A549 (cell line): ENCODE results near the gene ITGB3. TPM values are rescaled to one million over a fixed set of nuclear protein-coding genes. Genes with fewer than 3 reads are reported as not detected.
A peak's percentile ranks its signal among the peaks of the same experiment; 100 is the strongest.

ENCODE experiments used
- ATAC-seq, 2 experiments: fragments of 200-7000 bp in 1 of 2; fragments of >200 bp in 1 of 2; cut with Nextera tagmentation in 1 of 2; cut with Tn5 transposase in 1 of 2; 3 replicates each; pipeline versions ENCODE4 v1.8.0 to v1.9.1; 2018 to 2020; ENCODE audit warnings: mild to moderate bottlenecking in 1 of 2, moderate library complexity in 1 of 2
- CTCF ChIA-PET: fragments of 300-600 bp; sonication (Branson Sonifier 250); formaldehyde crosslinking; extraction: SDS; loops from one replicate; lab custom pipeline; 2021; ENCODE audit warnings: antibody characterized with exemption, inconsistent platforms; lab: Yijun Ruan, JAX
- POLR2A ChIA-PET: fragments of 350-600 bp; formaldehyde crosslinking; extraction: SDS; loops from one replicate; lab custom pipeline; 2021; ENCODE audit warnings: antibody characterized with exemption, inconsistent platforms; lab: Yijun Ruan, JAX
- DNase-seq, 2 experiments: peaks; one replicate each; pipeline versions ENCODE4 v3.0.0 to v3.0.0-alpha.2; 2011 to 2016; ENCODE audit warnings: low read depth in 1 of 2, low spot score in 1 of 2
- FAIRE-seq: peaks from 2 replicates; lab custom pipeline; 2011; peaks lifted over from hg19 to GRCh38; lab: Jason Lieb, UNC
- H3K27ac ChIP-seq, 2 experiments: fragments of >200 bp; sonication (Bioruptor Twin); formaldehyde crosslinking; 3 replicates each; pipeline ENCODE4 v1.5.1; 2016 to 2017
- H3K4me1 ChIP-seq: fragments of >200 bp; sonication (Bioruptor Twin); formaldehyde crosslinking; 3 replicates; pipeline ENCODE4 v1.6.1; 2016
- H3K4me2 ChIP-seq: fragments of >200 bp; sonication (Bioruptor Twin); formaldehyde crosslinking; 3 replicates; pipeline ENCODE4 v1.6.1; 2016
- H3K4me3 ChIP-seq: fragments of >200 bp; sonication (Bioruptor Twin); formaldehyde crosslinking; 3 replicates; pipeline ENCODE4 v1.5.1; 2016
- H3K9me3 ChIP-seq: fragments of >200 bp; sonication (Bioruptor Twin); formaldehyde crosslinking; 3 replicates; pipeline ENCODE4 v1.6.1; 2016
- BHLHE40 ChIP-seq: IDR thresholded peaks from 2 replicates; pipeline ENCODE4 v1.6.1; 2012; ENCODE audit warnings: low read depth, low read length, inconsistent platforms
- EHF ChIP-seq: fragments of 250-450 bp; sonication (Bioruptor Pico); IDR thresholded peaks from 2 replicates; pipeline ENCODE4 v1.5.0; 2020; ENCODE audit warnings: mild to moderate bottlenecking
- EHMT2 ChIP-seq: fragments of 200-600 bp; sonication (generic); IDR thresholded peaks from 2 replicates; pipeline ENCODE4 v1.6.1; 2016; ENCODE audit warnings: antibody characterized with exemption, low read depth, mild to moderate bottlenecking, moderate library complexity
- EP300 ChIP-seq, 2 experiments: fragments of >200 bp; sonication (Bioruptor Twin); formaldehyde crosslinking; IDR thresholded peaks; 2 replicates in 1 of 2; 3 replicates in 1 of 2; pipeline ENCODE4 v1.6.1; 2016 to 2017
- HDAC2 ChIP-seq: fragments of 200-600 bp; sonication (generic); IDR thresholded peaks from 2 replicates; pipeline ENCODE4 v1.6.1; 2016
- HEYL ChIP-seq: fragments of 250-450 bp; sonication (Bioruptor Pico); IDR thresholded peaks from 2 replicates; pipeline ENCODE4 v1.8.0; 2021; ENCODE audit warnings: mild to moderate bottlenecking, moderate library complexity
- HOXA7 ChIP-seq: fragments of 250-450 bp; sonication (Bioruptor Pico); IDR thresholded peaks from 2 replicates; pipeline ENCODE4 v1.5.0; 2020; ENCODE audit warnings: mild to moderate bottlenecking, moderate library complexity
- HOXB13 ChIP-seq: fragments of 250-450 bp; sonication (Bioruptor Pico); IDR thresholded peaks from 2 replicates; pipeline ENCODE4 v1.5.0; 2020; ENCODE audit warnings: low read depth, mild to moderate bottlenecking, moderate library complexity
- JUN ChIP-seq, 2 experiments: fragments of >200 bp; sonication (Bioruptor Twin); formaldehyde crosslinking; IDR thresholded peaks; 2 replicates in 1 of 2; 3 replicates in 1 of 2; pipeline ENCODE4 v1.6.1; 2016 to 2017
- JUNB ChIP-seq: fragments of >200 bp; sonication (Bioruptor Twin); formaldehyde crosslinking; IDR thresholded peaks from 2 replicates; pipeline ENCODE4 v1.6.1; 2016
- KDM5A ChIP-seq: fragments of 200-600 bp; sonication (generic); IDR thresholded peaks from 2 replicates; pipeline ENCODE4 v1.6.1; 2016; ENCODE audit warnings: antibody characterized with exemption, mild to moderate bottlenecking
- MAFK ChIP-seq: fragments of 450-650 bp; IDR thresholded peaks from 2 replicates; pipeline ENCODE4 v1.6.1; 2014; ENCODE audit not compliant: partially characterized antibody
- MAZ ChIP-seq: fragments of 150-350 bp; IDR thresholded peaks from 2 replicates; pipeline ENCODE4 v1.6.1; 2014; ENCODE audit warnings: antibody characterized with exemption, low read depth, low read length, borderline replicate concordance
- NR3C1 ChIP-seq: fragments of >200 bp; sonication (Bioruptor Twin); formaldehyde crosslinking; IDR thresholded peaks from 3 replicates; pipeline ENCODE4 v1.6.1; 2017
- POLR2A ChIP-seq: IDR thresholded peaks from 2 replicates; pipeline ENCODE4 v1.6.1; 2012; ENCODE audit warnings: mild to moderate bottlenecking, low read length
- POLR2AphosphoS2 ChIP-seq: conservative IDR thresholded peaks from 2 replicates; pipeline ENCODE4 v1.6.1; 2012; ENCODE audit warnings: low read length, improper control_type of control experiment, inconsistent platforms
- RNF2 ChIP-seq: fragments of 200-600 bp; sonication (generic); IDR thresholded peaks from 2 replicates; pipeline ENCODE4 v1.6.1; 2016; ENCODE audit warnings: low read depth, mild to moderate bottlenecking, antibody characterized with exemption, moderate library complexity, borderline replicate concordance
- SMC3 ChIP-seq: fragments of >200 bp; sonication (Bioruptor Twin); formaldehyde crosslinking; IDR thresholded peaks from 3 replicates; pipeline ENCODE4 v1.6.1; 2018; ENCODE audit warnings: inconsistent platforms
- TFCP2L1 ChIP-seq: fragments of 250-450 bp; sonication (Bioruptor Pico); IDR thresholded peaks from 2 replicates; pipeline ENCODE4 v1.5.0; 2021; ENCODE audit warnings: mild to moderate bottlenecking
- TP53 ChIP-seq: fragments of 250-450 bp; sonication (Bioruptor Pico); IDR thresholded peaks from 2 replicates; pipeline ENCODE4 v1.5.0; 2021; ENCODE audit warnings: mild to moderate bottlenecking, moderate library complexity
- ZC3H11A ChIP-seq: fragments of 450-650 bp; IDR thresholded peaks from 2 replicates; pipeline ENCODE4 v1.6.1; 2014; ENCODE audit warnings: antibody characterized with exemption, mild to moderate bottlenecking
- ZFP36 ChIP-seq: fragments of 450-650 bp; IDR thresholded peaks from 2 replicates; pipeline ENCODE4 v1.6.1; 2014; ENCODE audit warnings: borderline replicate concordance; ENCODE audit not compliant: partially characterized antibody
- ZSCAN20 ChIP-seq: fragments of 250-450 bp; sonication (Bioruptor Pico); IDR thresholded peaks from 2 replicates; pipeline ENCODE4 v1.8.0; 2022; ENCODE audit warnings: mild to moderate bottlenecking, moderate library complexity
- WGBS: methylation state at CpG from one replicate; pipeline ENCODE4 v1.1.6; 2017; ENCODE audit errors: missing lambda C conversion rate; 5-methylcytosine and 5-hydroxymethylcytosine counted together
- polyA plus RNA-seq, 4 experiments: library from polyadenylated mRNA; depleted of rRNA in 3 of 4; stranded (reverse); fragments of >200 nt; fragmentation: RNase III in 1 of 4; extraction: RNeasy Plus Mini Kit Qiagen cat#74134 plus additional on column Dnase treatment in 1 of 4; gene quantifications; 2 replicates in 3 of 4; 3 replicates in 1 of 4; pipeline ENCODE4 v1.2.3, GENCODE V29; 2011 to 2017
- TF ChIP-seq, protein P1 (sequence below): fragments of 250-450 bp; sonication (Bioruptor Pico); IDR thresholded peaks from 2 replicates; pipeline ENCODE4 v1.5.0; 2020; ENCODE audit warnings: low read depth, mild to moderate bottlenecking, moderate library complexity
- TF ChIP-seq, protein P2 (sequence below): fragments of >200 bp; sonication (Bioruptor Twin); formaldehyde crosslinking; IDR thresholded peaks from 2 replicates; pipeline ENCODE4 v1.6.1; 2016
- TF ChIP-seq, protein P3 (sequence below): IDR thresholded peaks from 2 replicates; pipeline ENCODE4 v1.6.1; 2012
- TF ChIP-seq, protein P4 (sequence below): IDR thresholded peaks from 2 replicates; pipeline ENCODE4 v1.6.1; 2012; ENCODE audit warnings: low read depth, borderline replicate concordance
- TF ChIP-seq, protein P5 (sequence below): fragments of >200 bp; sonication (Bioruptor Twin); formaldehyde crosslinking; IDR thresholded peaks from 3 replicates; pipeline ENCODE4 v1.5.1; 2016
- TF ChIP-seq, protein P6 (sequence below): fragments of 450-650 bp; IDR thresholded peaks from 2 replicates; pipeline ENCODE4 v1.6.1; 2014; ENCODE audit warnings: antibody characterized with exemption

ITGB3 gene
- polyA plus RNA-seq, 2 of the 4 experiments (the other 2 are of a cell fraction) = 0.34 to 5.0 TPM

DNA sequence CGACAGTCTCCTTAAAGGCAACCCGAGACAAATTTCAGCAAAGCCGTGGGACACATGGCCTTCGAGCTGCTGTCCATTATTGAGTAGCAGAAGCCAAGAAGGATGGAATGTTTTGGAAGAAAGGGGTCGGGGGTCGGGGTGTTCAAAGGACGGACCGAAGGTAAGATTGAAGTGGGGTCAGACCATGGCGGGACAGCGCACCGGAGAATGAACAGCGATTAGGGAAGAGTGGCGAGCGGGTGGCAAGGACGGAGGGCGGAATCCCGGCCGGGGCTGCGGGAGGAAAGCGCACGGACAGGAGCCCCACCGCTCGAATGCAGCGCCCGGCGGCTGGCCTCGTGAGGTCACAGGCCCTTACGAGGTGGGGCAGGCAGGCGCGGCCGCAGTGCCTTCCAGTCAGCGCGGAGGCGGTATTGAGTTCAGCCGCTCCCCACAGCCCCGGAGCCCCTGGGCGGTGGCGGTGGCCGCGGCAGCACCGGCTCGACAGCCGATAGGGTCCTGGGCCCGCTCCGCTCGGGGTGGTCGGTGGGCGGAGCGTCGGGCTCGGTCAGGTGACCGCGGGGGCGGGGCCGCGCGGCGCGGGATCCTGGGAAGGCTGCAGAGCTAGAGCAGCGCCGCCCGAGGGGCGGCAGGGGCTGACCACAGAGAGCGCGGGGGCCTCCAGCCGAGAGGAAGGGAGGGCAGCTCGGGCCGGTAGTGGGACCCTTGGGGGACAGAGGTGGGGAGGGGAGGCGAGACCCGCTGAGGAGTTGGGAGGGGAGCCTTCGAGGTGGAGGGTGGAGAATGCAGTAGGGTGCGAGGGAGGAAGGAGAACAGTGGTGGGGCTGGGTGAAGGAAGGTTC lies 70.0 kb downstream of the ITGB3 start, which contains the start of gene EFCAB13 (continued):
- TF ChIP-seq MAZ = no peak

DNA sequence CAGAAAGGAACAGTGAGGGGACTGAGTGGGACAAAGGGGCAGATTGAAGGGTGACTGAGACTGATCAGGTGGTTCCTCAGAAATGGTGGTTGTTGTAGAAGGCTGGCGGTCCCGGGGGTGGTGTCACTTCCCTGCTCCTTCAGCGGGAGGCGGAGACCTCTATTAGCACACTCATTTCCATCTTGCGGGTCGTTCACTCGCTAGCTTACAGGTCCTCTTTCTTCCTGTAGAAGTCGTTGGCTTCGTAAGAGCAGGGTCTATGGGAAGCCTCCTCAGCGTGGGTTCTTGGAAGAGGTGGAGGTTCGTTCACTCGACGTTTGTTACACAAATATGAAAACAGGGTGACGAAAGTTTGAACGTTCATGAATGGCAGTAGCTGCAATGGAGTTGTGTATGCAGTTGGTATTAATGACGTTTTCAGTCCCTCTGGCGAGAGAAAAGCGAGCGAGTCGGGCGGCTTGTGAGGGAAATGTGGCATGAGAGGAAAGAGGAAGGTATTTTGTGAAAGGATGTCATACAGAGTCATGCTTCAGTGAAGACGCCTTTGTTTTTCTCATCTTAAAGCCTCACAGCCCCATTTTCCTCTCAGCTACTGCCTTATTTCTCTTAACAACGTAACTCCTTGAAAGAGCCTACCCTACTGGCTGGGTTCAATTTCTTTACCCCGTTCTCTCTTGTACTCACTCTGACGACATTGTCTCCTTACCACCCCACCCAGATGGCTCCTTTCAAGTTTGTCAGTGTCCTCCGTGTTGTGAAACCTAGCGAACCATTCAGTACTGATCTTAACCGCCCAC lies 70.8 kb downstream of the ITGB3 start:
- H3K4me2 ChIP-seq = peak overlapping the region; percentile 98
- peak; percentile 53 to 81 for DNase-seq
- POLR2A ChIA-PET = interaction anchor here (0.6 to 2.4 kb wide), 16 partner anchors 9 to 325 kb away, joined by 3 to 10 read pairs (median 4); partner anchors contain the start of genes CDC27 and KPNB1

DNA sequence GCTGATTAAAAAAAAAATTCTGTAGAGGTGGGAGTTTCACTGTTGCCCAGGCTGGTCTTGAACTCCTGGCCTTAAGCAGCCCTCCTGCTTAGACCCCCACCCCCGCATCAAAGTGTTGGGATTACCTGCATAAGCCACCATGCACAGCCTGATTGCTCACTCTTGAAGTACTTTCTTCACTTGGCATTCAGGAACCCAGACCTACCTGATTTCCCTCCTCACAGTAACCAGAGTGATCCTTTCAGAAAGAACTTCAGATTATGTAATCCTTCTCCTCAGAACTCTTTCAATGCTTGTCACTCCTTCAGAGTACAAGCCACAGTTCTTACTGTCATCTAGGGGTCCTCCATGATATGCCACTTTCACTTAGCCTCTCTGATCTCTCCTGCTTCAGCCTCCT lies 71.5 kb downstream of the ITGB3 start:
- Histone ChIP-seq H3K27ac (peak overlapping the region; percentile 91 to 97), H3K4me3 (peak overlapping the region; percentile 80), H3K9me3 (peaks cover 14% of the 10 kb centered on the region), H3K4me2 (peak overlapping the region; percentile 98), H3K4me1 (peaks cover 10% of the 10 kb centered on the region; the same call in 2 of the 3 replicates)
- DNase-seq (no peak), FAIRE-seq (no peak), ATAC-seq (no peak)
- ChIA-PET CTCF (interaction anchor here (1.2 to 2.7 kb wide), 4 partner anchors 8 to 132 kb away, joined by 5 to 13 read pairs (median 8); no protein-coding TSS in a partner anchor), POLR2A (interaction anchor here (0.6 to 1.8 kb wide), 4 partner anchors 16 to 324 kb away, joined by 3 to 10 read pairs (median 4); partner anchors contain the start of gene KPNB1)
- WGBS = 95% methylated on average over 1 of the region's 1 CpG
- TF ChIP-seq JUN (IDR thresholded peaks at IDR 0.05) (no peak), POLR2A (no peak), EHMT2 (no peak), ZFP36 (no peak), EP300 (IDR thresholded peaks at IDR 0.05) (no peak), MAFK (no peak), RNF2 (no peak), POLR2AphosphoS2 (no peak), NR3C1 (no peak), HOXB13 (CRISPR knock-in tag) (no peak), SMC3 (no peak), TP53 (CRISPR knock-in tag) (no peak)
- TF ChIP-seq, protein P1, sequence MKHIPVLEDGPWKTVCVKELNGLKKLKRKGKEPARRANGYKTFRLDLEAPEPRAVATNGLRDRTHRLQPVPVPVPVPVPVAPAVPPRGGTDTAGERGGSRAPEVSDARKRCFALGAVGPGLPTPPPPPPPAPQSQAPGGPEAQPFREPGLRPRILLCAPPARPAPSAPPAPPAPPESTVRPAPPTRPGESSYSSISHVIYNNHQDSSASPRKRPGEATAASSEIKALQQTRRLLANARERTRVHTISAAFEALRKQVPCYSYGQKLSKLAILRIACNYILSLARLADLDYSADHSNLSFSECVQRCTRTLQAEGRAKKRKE (CRISPR knock-in tag) = no peak
- TF ChIP-seq, protein P2, sequence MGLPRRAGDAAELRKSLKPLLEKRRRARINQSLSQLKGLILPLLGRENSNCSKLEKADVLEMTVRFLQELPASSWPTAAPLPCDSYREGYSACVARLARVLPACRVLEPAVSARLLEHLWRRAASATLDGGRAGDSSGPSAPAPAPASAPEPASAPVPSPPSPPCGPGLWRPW = no peak

More for the DNA sequence above, 70.8 kb downstream of the ITGB3 start:
- FAIRE-seq (no peak), ATAC-seq (peak; percentile 79 to 83)
- WGBS = under 1% methylated on average over 28 of the region's 28 CpGs
- H3K4me1 ChIP-seq = peaks cover 10% of the 10 kb centered on the region; the same call in 2 of the 3 replicates
- peak overlapping the region; percentile 80 for H3K4me3 ChIP-seq
- peaks cover 18% of the 10 kb centered on the region for H3K9me3 ChIP-seq
- H3K27ac ChIP-seq = peak overlapping the region; percentile 91 to 97
- TF ChIP-seq, protein P3, sequence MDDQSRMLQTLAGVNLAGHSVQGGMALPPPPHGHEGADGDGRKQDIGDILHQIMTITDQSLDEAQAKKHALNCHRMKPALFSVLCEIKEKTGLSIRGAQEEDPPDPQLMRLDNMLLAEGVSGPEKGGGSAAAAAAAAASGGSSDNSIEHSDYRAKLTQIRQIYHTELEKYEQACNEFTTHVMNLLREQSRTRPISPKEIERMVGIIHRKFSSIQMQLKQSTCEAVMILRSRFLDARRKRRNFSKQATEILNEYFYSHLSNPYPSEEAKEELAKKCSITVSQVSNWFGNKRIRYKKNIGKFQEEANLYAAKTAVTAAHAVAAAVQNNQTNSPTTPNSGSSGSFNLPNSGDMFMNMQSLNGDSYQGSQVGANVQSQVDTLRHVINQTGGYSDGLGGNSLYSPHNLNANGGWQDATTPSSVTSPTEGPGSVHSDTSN = peak; percentile 22; the same call in 1 of the 2 replicates
- TF ChIP-seq MAFK (no peak), BHLHE40 (no peak), TP53 (CRISPR knock-in tag) (no peak; the same call in 1 of the 2 replicates), ZC3H11A (no peak), ZSCAN20 (CRISPR knock-in tag) (no peak), POLR2A (no peak; the same call in 1 of the 2 replicates), HOXB13 (CRISPR knock-in tag) (0 out of 2 replicates have a peak, but pooled peaks have one; percentile 12), JUNB (no peak), JUN (IDR thresholded peaks at IDR 0.05) (no peak; a peak in 1 of 5 replicates), TFCP2L1 (CRISPR knock-in tag) (no peak), HEYL (CRISPR knock-in tag) (no peak), KDM5A (no peak), HDAC2 (no peak), HOXA7 (CRISPR knock-in tag) (peak; percentile 42; the same call in 1 of the 2 replicates), EHF (0 out of 2 replicates have a peak, but pooled peaks have one; percentile 30)
- TF ChIP-seq, protein P4, sequence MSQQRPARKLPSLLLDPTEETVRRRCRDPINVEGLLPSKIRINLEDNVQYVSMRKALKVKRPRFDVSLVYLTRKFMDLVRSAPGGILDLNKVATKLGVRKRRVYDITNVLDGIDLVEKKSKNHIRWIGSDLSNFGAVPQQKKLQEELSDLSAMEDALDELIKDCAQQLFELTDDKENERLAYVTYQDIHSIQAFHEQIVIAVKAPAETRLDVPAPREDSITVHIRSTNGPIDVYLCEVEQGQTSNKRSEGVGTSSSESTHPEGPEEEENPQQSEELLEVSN = no peak
- TF ChIP-seq, protein P5, sequence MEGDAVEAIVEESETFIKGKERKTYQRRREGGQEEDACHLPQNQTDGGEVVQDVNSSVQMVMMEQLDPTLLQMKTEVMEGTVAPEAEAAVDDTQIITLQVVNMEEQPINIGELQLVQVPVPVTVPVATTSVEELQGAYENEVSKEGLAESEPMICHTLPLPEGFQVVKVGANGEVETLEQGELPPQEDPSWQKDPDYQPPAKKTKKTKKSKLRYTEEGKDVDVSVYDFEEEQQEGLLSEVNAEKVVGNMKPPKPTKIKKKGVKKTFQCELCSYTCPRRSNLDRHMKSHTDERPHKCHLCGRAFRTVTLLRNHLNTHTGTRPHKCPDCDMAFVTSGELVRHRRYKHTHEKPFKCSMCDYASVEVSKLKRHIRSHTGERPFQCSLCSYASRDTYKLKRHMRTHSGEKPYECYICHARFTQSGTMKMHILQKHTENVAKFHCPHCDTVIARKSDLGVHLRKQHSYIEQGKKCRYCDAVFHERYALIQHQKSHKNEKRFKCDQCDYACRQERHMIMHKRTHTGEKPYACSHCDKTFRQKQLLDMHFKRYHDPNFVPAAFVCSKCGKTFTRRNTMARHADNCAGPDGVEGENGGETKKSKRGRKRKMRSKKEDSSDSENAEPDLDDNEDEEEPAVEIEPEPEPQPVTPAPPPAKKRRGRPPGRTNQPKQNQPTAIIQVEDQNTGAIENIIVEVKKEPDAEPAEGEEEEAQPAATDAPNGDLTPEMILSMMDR = no peak
- TF ChIP-seq, protein P6, sequence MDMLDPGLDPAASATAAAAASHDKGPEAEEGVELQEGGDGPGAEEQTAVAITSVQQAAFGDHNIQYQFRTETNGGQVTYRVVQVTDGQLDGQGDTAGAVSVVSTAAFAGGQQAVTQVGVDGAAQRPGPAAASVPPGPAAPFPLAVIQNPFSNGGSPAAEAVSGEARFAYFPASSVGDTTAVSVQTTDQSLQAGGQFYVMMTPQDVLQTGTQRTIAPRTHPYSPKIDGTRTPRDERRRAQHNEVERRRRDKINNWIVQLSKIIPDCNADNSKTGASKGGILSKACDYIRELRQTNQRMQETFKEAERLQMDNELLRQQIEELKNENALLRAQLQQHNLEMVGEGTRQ = no peak
- CTCF ChIA-PET = interaction anchor here (0.5 to 2.7 kb wide), 13 partner anchors 9 to 431 kb away, joined by 3 to 13 read pairs (median 4); no protein-coding TSS in a partner anchor
